ENCODE measurements around the gene HRH1.
A peak's percentile ranks its signal among the peaks of the same experiment; 100 is the strongest.
"Not testable (repeated sequence)": the region's sequence is repeated elsewhere in the genome, so short reads cannot be mapped to it uniquely, and the experiment has no call there.

HRH1 gene

GRCh38 chr3:11251807-11252176, 97.5 kb downstream of the HRH1 start:
- Histone ChIP-seq H3K9me3 (ENCODE audit: control insufficient read depth, low read depth, low read length) (no peaks in the 10 kb centered on the region), H3K4me1 (ENCODE audit: control insufficient read depth, low read depth, low read length) (no peaks in the 10 kb centered on the region), H3K36me3 (ENCODE audit: control insufficient read depth, low read depth, low read length) (no peaks in the 10 kb centered on the region), H3K27ac (ENCODE audit: low read length) (no peak overlapping the region), H3K27me3 (ENCODE audit: control insufficient read depth, insufficient read depth, low read length) (no peaks in the 10 kb centered on the region), H3K4me3 (ENCODE audit: low read length) (no peak overlapping the region), H3K9ac (ENCODE audit: low read length) (no peak overlapping the region)

GRCh38 chr3:11254876-11255275, 100.6 kb downstream of the HRH1 start:
- no peak overlapping the region for H3K9ac ChIP-seq (ENCODE audit: low read length)
- no peak overlapping the region for H3K4me3 ChIP-seq (ENCODE audit: low read length)
- H3K27me3 ChIP-seq (ENCODE audit: control insufficient read depth, insufficient read depth, low read length) = no peaks in the 10 kb centered on the region
- no peaks in the 10 kb centered on the region for H3K36me3 ChIP-seq (ENCODE audit: control insufficient read depth, low read depth, low read length)
- H3K4me1 ChIP-seq (ENCODE audit: control insufficient read depth, low read depth, low read length) = no peaks in the 10 kb centered on the region
- H3K27ac ChIP-seq (ENCODE audit: low read length) = no peak overlapping the region
- no peaks in the 10 kb centered on the region for H3K9me3 ChIP-seq (ENCODE audit: control insufficient read depth, low read depth, low read length)

GRCh38 chr3:11255537-11255936, 101.2 kb downstream of the HRH1 start:
- not testable (repeated sequence) for H3K4me3 ChIP-seq (ENCODE audit: low read length); H3K27me3 ChIP-seq (ENCODE audit: control insufficient read depth, insufficient read depth, low read length); H3K27ac ChIP-seq (ENCODE audit: low read length); H3K9ac ChIP-seq (ENCODE audit: low read length); H3K4me1 ChIP-seq (ENCODE audit: control insufficient read depth, low read depth, low read length); H3K9me3 ChIP-seq (ENCODE audit: control insufficient read depth, low read depth, low read length); H3K36me3 ChIP-seq (ENCODE audit: control insufficient read depth, low read depth, low read length)

- Histone ChIP-seq H3K27ac (ENCODE audit: low read length) (no peak overlapping the region), H3K9me3 (ENCODE audit: control insufficient read depth, low read depth, low read length) (no peaks in the 10 kb centered on the region), H3K4me1 (ENCODE audit: control insufficient read depth, low read depth, low read length) (no peaks in the 10 kb centered on the region), H3K4me3 (ENCODE audit: low read length) (no peak overlapping the region), H3K36me3 (ENCODE audit: control insufficient read depth, low read depth, low read length) (no peaks in the 10 kb centered on the region), H3K27me3 (ENCODE audit: control insufficient read depth, insufficient read depth, low read length) (peaks cover 1% of the 10 kb centered on the region), H3K9ac (ENCODE audit: low read length) (no peak overlapping the region)
Observed at GRCh38 chr3:11258958-11259357, 104.7 kb downstream of the HRH1 start.

- no peak overlapping the region for H3K27ac ChIP-seq (ENCODE audit: low read length)
- H3K4me3 ChIP-seq (ENCODE audit: low read length) = no peak overlapping the region
- no peaks in the 10 kb centered on the region for H3K36me3 ChIP-seq (ENCODE audit: control insufficient read depth, low read depth, low read length)
- H3K4me1 ChIP-seq (ENCODE audit: control insufficient read depth, low read depth, low read length) = no peaks in the 10 kb centered on the region
- H3K9ac ChIP-seq (ENCODE audit: low read length) = no peak overlapping the region
- H3K27me3 ChIP-seq (ENCODE audit: control insufficient read depth, insufficient read depth, low read length) = peaks cover 6% of the 10 kb centered on the region
- H3K9me3 ChIP-seq (ENCODE audit: control insufficient read depth, low read depth, low read length) = no peaks in the 10 kb centered on the region
Observed at GRCh38 chr3:11260460-11260859, 106.2 kb downstream of the HRH1 start.

- H3K27ac ChIP-seq (ENCODE audit: low read length) = no peak overlapping the region
- H3K9ac ChIP-seq (ENCODE audit: low read length) = no peak overlapping the region
- H3K36me3 ChIP-seq (ENCODE audit: control insufficient read depth, low read depth, low read length) = no peaks in the 10 kb centered on the region
- H3K27me3 ChIP-seq (ENCODE audit: control insufficient read depth, insufficient read depth, low read length) = peaks cover 4% of the 10 kb centered on the region
- H3K4me1 ChIP-seq (ENCODE audit: control insufficient read depth, low read depth, low read length) = peaks cover 9% of the 10 kb centered on the region
- H3K4me3 ChIP-seq (ENCODE audit: low read length) = no peak overlapping the region
- no peaks in the 10 kb centered on the region for H3K9me3 ChIP-seq (ENCODE audit: control insufficient read depth, low read depth, low read length)
Observed at GRCh38 chr3:11269007-11269406, 114.7 kb downstream of the HRH1 start.

- H3K9ac ChIP-seq (ENCODE audit: low read length) = peak within 1 kb of the TSS; percentile 83
- no peaks in the 10 kb centered on the region for H3K27me3 ChIP-seq (ENCODE audit: control insufficient read depth, insufficient read depth, low read length)
- peaks cover 9% of the 10 kb centered on the region for H3K4me1 ChIP-seq (ENCODE audit: control insufficient read depth, low read depth, low read length)
- peak within 1 kb of the TSS; percentile 94 for H3K4me3 ChIP-seq (ENCODE audit: low read length)
- no peaks in the 10 kb centered on the region for H3K36me3 ChIP-seq (ENCODE audit: control insufficient read depth, low read depth, low read length)
- H3K27ac ChIP-seq (ENCODE audit: low read length) = peak within 1 kb of the TSS; percentile 75
- H3K9me3 ChIP-seq (ENCODE audit: control insufficient read depth, low read depth, low read length) = no peaks in the 10 kb centered on the region
Observed at GRCh38 chr3:11271986-11272904, 118.0 kb downstream of the HRH1 start, which contains the start of gene ATG7. ATG7 (plus strand) TSS chr3:11272397; CDS start chr3:11298696, 26,299 bp downstream.

GRCh38 chr3:11272906-11273574, 118.7 kb downstream of the HRH1 start:
- no peaks in the 10 kb centered on the region for H3K36me3 ChIP-seq (ENCODE audit: control insufficient read depth, low read depth, low read length)
- peak overlapping the region; percentile 75 for H3K27ac ChIP-seq (ENCODE audit: low read length)
- no peaks in the 10 kb centered on the region for H3K9me3 ChIP-seq (ENCODE audit: control insufficient read depth, low read depth, low read length)
- H3K4me1 ChIP-seq (ENCODE audit: control insufficient read depth, low read depth, low read length) = peaks cover 9% of the 10 kb centered on the region
- H3K9ac ChIP-seq (ENCODE audit: low read length) = peak overlapping the region; percentile 83
- H3K4me3 ChIP-seq (ENCODE audit: low read length) = peak overlapping the region; percentile 94
- H3K27me3 ChIP-seq (ENCODE audit: control insufficient read depth, insufficient read depth, low read length) = no peaks in the 10 kb centered on the region

GRCh38 chr3:11273891-11274291, 119.6 kb downstream of the HRH1 start:
- H3K9me3 ChIP-seq (ENCODE audit: control insufficient read depth, low read depth, low read length) = no peaks in the 10 kb centered on the region
- H3K4me3 ChIP-seq (ENCODE audit: low read length) = no peak overlapping the region
- H3K9ac ChIP-seq (ENCODE audit: low read length) = no peak overlapping the region
- H3K27ac ChIP-seq (ENCODE audit: low read length) = no peak overlapping the region
- H3K36me3 ChIP-seq (ENCODE audit: control insufficient read depth, low read depth, low read length) = no peaks in the 10 kb centered on the region
- H3K27me3 ChIP-seq (ENCODE audit: control insufficient read depth, insufficient read depth, low read length) = no peaks in the 10 kb centered on the region
- H3K4me1 ChIP-seq (ENCODE audit: control insufficient read depth, low read depth, low read length) = peaks cover 9% of the 10 kb centered on the region

GRCh38 chr3:11274566-11275142, 120.4 kb downstream of the HRH1 start:
- Histone ChIP-seq H3K27ac (ENCODE audit: low read length) (no peak overlapping the region), H3K36me3 (ENCODE audit: control insufficient read depth, low read depth, low read length) (no peaks in the 10 kb centered on the region)

GRCh38 chr3:11275926-11276325, 121.6 kb downstream of the HRH1 start:
- Histone ChIP-seq H3K36me3 (ENCODE audit: control insufficient read depth, low read depth, low read length) (no peaks in the 10 kb centered on the region), H3K4me3 (ENCODE audit: low read length) (no peak overlapping the region), H3K9ac (ENCODE audit: low read length) (no peak overlapping the region), H3K27ac (ENCODE audit: low read length) (no peak overlapping the region), H3K27me3 (ENCODE audit: control insufficient read depth, insufficient read depth, low read length) (no peaks in the 10 kb centered on the region), H3K4me1 (ENCODE audit: control insufficient read depth, low read depth, low read length) (peaks cover 9% of the 10 kb centered on the region), H3K9me3 (ENCODE audit: control insufficient read depth, low read depth, low read length) (no peaks in the 10 kb centered on the region)

More at GRCh38 chr3:11274566-11275142, 120.4 kb downstream of the HRH1 start:
- no peaks in the 10 kb centered on the region for H3K9me3 ChIP-seq (ENCODE audit: control insufficient read depth, low read depth, low read length)
- H3K9ac ChIP-seq (ENCODE audit: low read length) = no peak overlapping the region
- H3K4me3 ChIP-seq (ENCODE audit: low read length) = no peak overlapping the region
- no peaks in the 10 kb centered on the region for H3K27me3 ChIP-seq (ENCODE audit: control insufficient read depth, insufficient read depth, low read length)
- peaks cover 9% of the 10 kb centered on the region for H3K4me1 ChIP-seq (ENCODE audit: control insufficient read depth, low read depth, low read length)

Measured in iPS-18a (cell line).